Liver (tissue), 9 donors: Measurements from ENCODE around the gene RGPD4. TPM values are rescaled to one million over a fixed set of nuclear protein-coding genes. Genes with fewer than 3 reads are reported as not detected.
"Not testable (repeated sequence)": the region's sequence is repeated elsewhere in the genome, so short reads cannot be mapped to it uniquely, and the experiment has no call there.

Source experiments
- DNase-seq: peaks from one replicate; pipeline ENCODE4 v3.0.0-alpha.2; 2017; ENCODE audit warnings: low spot score
- H3K27ac ChIP-seq, 2 donors: one replicate each; pipeline ENCODE4 v1.7.0; 2013; ENCODE audit warnings: inconsistent platforms in 2 of 2, low read length in 2 of 2, control low read depth in 1 of 2, low read depth in 1 of 2, mild to moderate bottlenecking in 1 of 2
- H3K27me3 ChIP-seq, 4 donors: one replicate each; pipeline versions ENCODE4 v1.6.1 to v1.7.0; 2013; ENCODE audit warnings: low read length in 3 of 4, inconsistent platforms in 1 of 4, mild to moderate bottlenecking in 1 of 4, moderate library complexity in 1 of 4; ENCODE audit not compliant: control insufficient read depth in 4 of 4, insufficient read depth in 4 of 4
- H3K36me3 ChIP-seq, 4 donors: one replicate each; pipeline versions ENCODE4 v1.6.1 to v1.7.0; 2013; ENCODE audit warnings: low read length in 3 of 4, mild to moderate bottlenecking in 3 of 4, low read depth in 1 of 4, moderate library complexity in 1 of 4; ENCODE audit not compliant: control insufficient read depth in 4 of 4, insufficient read depth in 3 of 4
- H3K4me1 ChIP-seq, 4 donors: one replicate each; pipeline versions ENCODE4 v1.6.1 to v1.7.0; 2013; ENCODE audit warnings: low read length in 3 of 4, mild to moderate bottlenecking in 3 of 4, moderate library complexity in 1 of 4; ENCODE audit not compliant: control insufficient read depth in 4 of 4, insufficient read depth in 4 of 4
- H3K4me3 ChIP-seq, 3 donors: one replicate each; pipeline versions ENCODE4 v1.6.1 to v1.7.0; 2013; ENCODE audit warnings: low read length in 3 of 3, control low read depth in 1 of 3, low read depth in 1 of 3, mild to moderate bottlenecking in 1 of 3
- H3K9ac ChIP-seq, 2 donors: one replicate each; pipeline ENCODE4 v1.7.0; 2013; ENCODE audit warnings: low read length in 2 of 2, mild to moderate bottlenecking in 2 of 2, moderate library complexity in 2 of 2, control low read depth in 1 of 2, low read depth in 1 of 2
- H3K9me3 ChIP-seq, 4 donors: one replicate each; pipeline versions ENCODE4 v1.6.1 to v1.7.0; 2013; ENCODE audit warnings: low read length in 3 of 4; ENCODE audit not compliant: control insufficient read depth in 4 of 4
- ATF3 ChIP-seq: IDR thresholded peaks from 2 replicates; pipeline ENCODE4 v1.6.1; 2016; ENCODE audit warnings: antibody characterized with exemption
- EGR1 ChIP-seq, 2 donors: IDR thresholded peaks; 2 replicates each; pipeline ENCODE4 v1.6.1; 2016 to 2018; ENCODE audit warnings: antibody characterized with exemption in 2 of 2, low read depth in 2 of 2
- FOXA1 ChIP-seq: IDR thresholded peaks from 2 replicates; pipeline ENCODE4 v1.6.1; 2016; ENCODE audit warnings: antibody characterized with exemption
- FOXA2 ChIP-seq: IDR thresholded peaks from 2 replicates; pipeline ENCODE4 v1.6.1; 2016; ENCODE audit warnings: antibody characterized with exemption
- GABPA ChIP-seq, 2 donors: IDR thresholded peaks in 1 of 2; conservative IDR thresholded peaks in 1 of 2; 2 replicates each; pipeline ENCODE4 v1.6.1; 2016; ENCODE audit warnings: antibody characterized with exemption in 2 of 2, mild to moderate bottlenecking in 1 of 2, moderate library complexity in 1 of 2
- HNF4G ChIP-seq: IDR thresholded peaks from 2 replicates; pipeline ENCODE4 v1.6.1; 2016; ENCODE audit warnings: antibody characterized with exemption
- JUND ChIP-seq, 2 donors: IDR thresholded peaks; 2 replicates each; pipeline ENCODE4 v1.6.1; 2016; ENCODE audit warnings: antibody characterized with exemption in 2 of 2
- RXRA ChIP-seq, 2 donors: IDR thresholded peaks; 2 replicates each; pipeline ENCODE4 v1.6.1; 2017 to 2018; ENCODE audit warnings: antibody characterized with exemption in 2 of 2, mild to moderate bottlenecking in 1 of 2
- SP1 ChIP-seq: IDR thresholded peaks from 2 replicates; pipeline ENCODE4 v1.6.1; 2018; ENCODE audit warnings: antibody characterized with exemption, mild to moderate bottlenecking
- TAF1 ChIP-seq: conservative IDR thresholded peaks from 2 replicates; pipeline ENCODE4 v1.6.1; 2016; ENCODE audit warnings: antibody characterized with exemption, mild to moderate bottlenecking
- YY1 ChIP-seq: IDR thresholded peaks from 2 replicates; pipeline ENCODE4 v1.6.1; 2016; ENCODE audit warnings: antibody characterized with exemption, mild to moderate bottlenecking
- ZBTB33 ChIP-seq: IDR thresholded peaks from 2 replicates; pipeline ENCODE4 v1.6.1; 2016; ENCODE audit warnings: antibody characterized with exemption
- WGBS: extraction: QIAGEN DNeasy Blood & Tissue Kit; methylation state at CpG from one replicate; pipeline ENCODE4 v1.1.7; 2013; 5-methylcytosine and 5-hydroxymethylcytosine counted together
- polyA plus RNA-seq, 2 donors: library from polyadenylated mRNA; stranded (reverse) in 1 of 2; unstranded in 1 of 2; fragments of 200-250 nt in 1 of 2; fragments of >200 nt in 1 of 2; fragmentation: Nextera tagmentation in 1 of 2; extraction: Ambion mirVana in 1 of 2; gene quantifications; one replicate each; pipeline versions ENCODE4 v1.2.1 to v1.2.3, GENCODE V29; 2013 to 2015
- total RNA-seq, 2 donors: library from RNA; depleted of rRNA; stranded (reverse); fragments of >200 nt; gene quantifications; one replicate each; pipeline ENCODE4 v1.2.3, GENCODE V29; 2014
- TF ChIP-seq, protein P1 (sequence below): IDR thresholded peaks from 2 replicates; pipeline ENCODE4 v1.6.1; 2016; ENCODE audit warnings: antibody characterized with exemption, mild to moderate bottlenecking
- TF ChIP-seq, protein P2 (sequence below): fragments of 150-350 bp; IDR thresholded peaks from 2 replicates; pipeline ENCODE4 v1.5.1; 2017; ENCODE audit warnings: improper control_type of control experiment, low read depth, low read length; ENCODE audit not compliant: missing input control
- donor health status: healthy.
- donor health status: healthy.
- donor health status: healthy.
- donor health status: healthy.
- donor health status: healthy.

The RGPD4 gene
- total and polyA plus RNA-seq, 4 donors: not detected

DNA sequence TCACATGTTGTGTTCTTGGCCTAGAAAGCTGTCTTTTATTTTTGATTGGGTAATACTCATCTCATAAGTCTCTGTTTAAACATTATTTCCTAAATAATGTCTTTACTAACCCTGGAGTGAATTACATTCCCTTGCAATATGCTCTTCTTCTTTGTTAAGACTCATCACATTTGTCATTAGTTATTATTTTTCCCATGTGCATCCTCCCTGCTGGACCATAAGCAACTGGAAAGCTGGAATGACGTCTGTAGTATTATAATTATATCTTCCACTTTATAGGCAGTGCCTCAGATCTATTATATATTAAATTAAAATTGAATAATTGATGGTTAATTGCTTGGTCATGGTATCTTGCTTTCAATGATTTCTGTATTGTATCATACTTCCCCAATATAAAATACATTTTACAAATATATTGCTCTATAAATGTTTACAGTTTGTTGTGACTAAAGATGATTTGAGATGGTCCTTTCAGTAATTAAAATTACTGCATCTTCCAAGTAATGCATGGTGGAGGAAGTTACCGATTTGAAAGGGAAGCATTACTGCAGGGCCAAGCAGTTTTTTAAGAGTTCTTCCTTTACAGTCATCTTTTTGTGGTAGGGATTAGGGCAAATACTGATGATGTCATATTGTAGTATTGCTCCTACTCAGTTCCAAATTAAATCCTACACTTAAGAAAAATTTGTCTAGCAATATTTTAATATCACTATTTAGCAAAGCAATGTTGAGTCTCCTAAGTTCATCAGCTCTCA is 2.1 kb upstream of the RGPD4 start:
- Histone ChIP-seq H3K9ac (no peak overlapping the region), H3K36me3 (no peaks in the 10 kb centered on the region), H3K9me3 (no peaks in the 10 kb centered on the region), H3K27ac (no peak overlapping the region), H3K4me3 (no peak overlapping the region), H3K4me1 (no peaks in the 10 kb centered on the region), H3K27me3 (peaks cover 0 to 2% (median 0%) of the 10 kb centered on the region in 4 donors)
- TF ChIP-seq TAF1 (no peak), FOXA2 (no peak), EGR1 (IDR thresholded peaks at IDR 0.05; ENCODE audit: low read depth in 2 of 2) (no peak)
- WGBS: 73% methylated on average over 2 of the region's 2 CpGs
- no peak for DNase-seq

- H3K4me1 ChIP-seq: no peaks in the 10 kb centered on the region
- no peak overlapping the region for H3K9ac ChIP-seq
- no peak overlapping the region for H3K27ac ChIP-seq
- no peak for DNase-seq
- TF ChIP-seq, protein P1, sequence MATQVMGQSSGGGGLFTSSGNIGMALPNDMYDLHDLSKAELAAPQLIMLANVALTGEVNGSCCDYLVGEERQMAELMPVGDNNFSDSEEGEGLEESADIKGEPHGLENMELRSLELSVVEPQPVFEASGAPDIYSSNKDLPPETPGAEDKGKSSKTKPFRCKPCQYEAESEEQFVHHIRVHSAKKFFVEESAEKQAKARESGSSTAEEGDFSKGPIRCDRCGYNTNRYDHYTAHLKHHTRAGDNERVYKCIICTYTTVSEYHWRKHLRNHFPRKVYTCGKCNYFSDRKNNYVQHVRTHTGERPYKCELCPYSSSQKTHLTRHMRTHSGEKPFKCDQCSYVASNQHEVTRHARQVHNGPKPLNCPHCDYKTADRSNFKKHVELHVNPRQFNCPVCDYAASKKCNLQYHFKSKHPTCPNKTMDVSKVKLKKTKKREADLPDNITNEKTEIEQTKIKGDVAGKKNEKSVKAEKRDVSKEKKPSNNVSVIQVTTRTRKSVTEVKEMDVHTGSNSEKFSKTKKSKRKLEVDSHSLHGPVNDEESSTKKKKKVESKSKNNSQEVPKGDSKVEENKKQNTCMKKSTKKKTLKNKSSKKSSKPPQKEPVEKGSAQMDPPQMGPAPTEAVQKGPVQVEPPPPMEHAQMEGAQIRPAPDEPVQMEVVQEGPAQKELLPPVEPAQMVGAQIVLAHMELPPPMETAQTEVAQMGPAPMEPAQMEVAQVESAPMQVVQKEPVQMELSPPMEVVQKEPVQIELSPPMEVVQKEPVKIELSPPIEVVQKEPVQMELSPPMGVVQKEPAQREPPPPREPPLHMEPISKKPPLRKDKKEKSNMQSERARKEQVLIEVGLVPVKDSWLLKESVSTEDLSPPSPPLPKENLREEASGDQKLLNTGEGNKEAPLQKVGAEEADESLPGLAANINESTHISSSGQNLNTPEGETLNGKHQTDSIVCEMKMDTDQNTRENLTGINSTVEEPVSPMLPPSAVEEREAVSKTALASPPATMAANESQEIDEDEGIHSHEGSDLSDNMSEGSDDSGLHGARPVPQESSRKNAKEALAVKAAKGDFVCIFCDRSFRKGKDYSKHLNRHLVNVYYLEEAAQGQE: no peak
- TF ChIP-seq YY1 (no peak), TAF1 (no peak), HNF4G (no peak), JUND (IDR thresholded peaks at IDR 0.05) (no peak), SP1 (no peak), ZBTB33 (no peak), RXRA (IDR thresholded peaks at IDR 0.05) (no peak), EGR1 (IDR thresholded peaks at IDR 0.05; ENCODE audit: low read depth in 2 of 2) (no peak), GABPA (IDR thresholded peaks at IDR 0.05 in 1 of 2, conservative IDR thresholded peaks at IDR 0.05 in 1 of 2) (no peak), FOXA1 (no peak), ATF3 (no peak)
- TF ChIP-seq, protein P2, sequence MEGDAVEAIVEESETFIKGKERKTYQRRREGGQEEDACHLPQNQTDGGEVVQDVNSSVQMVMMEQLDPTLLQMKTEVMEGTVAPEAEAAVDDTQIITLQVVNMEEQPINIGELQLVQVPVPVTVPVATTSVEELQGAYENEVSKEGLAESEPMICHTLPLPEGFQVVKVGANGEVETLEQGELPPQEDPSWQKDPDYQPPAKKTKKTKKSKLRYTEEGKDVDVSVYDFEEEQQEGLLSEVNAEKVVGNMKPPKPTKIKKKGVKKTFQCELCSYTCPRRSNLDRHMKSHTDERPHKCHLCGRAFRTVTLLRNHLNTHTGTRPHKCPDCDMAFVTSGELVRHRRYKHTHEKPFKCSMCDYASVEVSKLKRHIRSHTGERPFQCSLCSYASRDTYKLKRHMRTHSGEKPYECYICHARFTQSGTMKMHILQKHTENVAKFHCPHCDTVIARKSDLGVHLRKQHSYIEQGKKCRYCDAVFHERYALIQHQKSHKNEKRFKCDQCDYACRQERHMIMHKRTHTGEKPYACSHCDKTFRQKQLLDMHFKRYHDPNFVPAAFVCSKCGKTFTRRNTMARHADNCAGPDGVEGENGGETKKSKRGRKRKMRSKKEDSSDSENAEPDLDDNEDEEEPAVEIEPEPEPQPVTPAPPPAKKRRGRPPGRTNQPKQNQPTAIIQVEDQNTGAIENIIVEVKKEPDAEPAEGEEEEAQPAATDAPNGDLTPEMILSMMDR: no peak
- H3K27me3 ChIP-seq: peaks cover 0 to 2% (median 0%) of the 10 kb centered on the region in 4 donors
- WGBS: 81% methylated on average over 2 of the region's 2 CpGs
- no peak overlapping the region for H3K4me3 ChIP-seq
- H3K9me3 ChIP-seq: no peaks in the 10 kb centered on the region
- H3K36me3 ChIP-seq: no peaks in the 10 kb centered on the region
Measured at GRCh38 chr2:107825206-107825563, 1.5 kb upstream of the RGPD4 start.

GRCh38 chr2:107829514-107829913 is 2.8 kb downstream of the RGPD4 start:
- not testable (repeated sequence) for H3K9me3 ChIP-seq, H3K36me3 ChIP-seq, H3K27me3 ChIP-seq, H3K4me1 ChIP-seq, DNase-seq, H3K27ac ChIP-seq, H3K9ac ChIP-seq, H3K4me3 ChIP-seq
- 95% methylated on average over 43 of the region's 46 CpGs for WGBS

GRCh38 chr2:107833152-107833551 is 6.5 kb downstream of the RGPD4 start:
- not testable (repeated sequence) for H3K9ac ChIP-seq, H3K9me3 ChIP-seq, H3K27ac ChIP-seq, H3K27me3 ChIP-seq, H3K4me3 ChIP-seq, H3K36me3 ChIP-seq, H3K4me1 ChIP-seq, DNase-seq
- WGBS: 90% methylated on average over 2 of the region's 2 CpGs
